Measurements from ENCODE around the gene USP7. TPM values are rescaled to one million over a fixed set of nuclear protein-coding genes. Genes with fewer than 3 reads are reported as not detected.

The USP7 gene
- polyA plus RNA-seq, 6 donors from 2014 or later: 4.4 to 21.5 (median 12.2) TPM

GRCh38 chr16:8943966-8944759 lies 19.5 kb downstream of the USP7 start:
- ATAC-seq (ENCODE audit: low read depth in 2 of 2) (peak; percentile 87 to 89), DNase-seq (peak; percentile 68)
- H3K4me1 Mint-ChIP-seq: peaks cover 88 to 99% (median 97%) of the 10 kb centered on the region in 3 donors
- peak overlapping the region; percentile 84 to 94 (median 91) for H3K4me3 Mint-ChIP-seq
- no peaks in the 10 kb centered on the region for H3K36me3 Mint-ChIP-seq
- H3K27me3 Mint-ChIP-seq: no peaks in the 10 kb centered on the region
- no peaks in the 10 kb centered on the region for H3K9me3 Mint-ChIP-seq
- peak overlapping the region; percentile 89 to 98 (median 97) for H3K27ac Mint-ChIP-seq

DNA sequence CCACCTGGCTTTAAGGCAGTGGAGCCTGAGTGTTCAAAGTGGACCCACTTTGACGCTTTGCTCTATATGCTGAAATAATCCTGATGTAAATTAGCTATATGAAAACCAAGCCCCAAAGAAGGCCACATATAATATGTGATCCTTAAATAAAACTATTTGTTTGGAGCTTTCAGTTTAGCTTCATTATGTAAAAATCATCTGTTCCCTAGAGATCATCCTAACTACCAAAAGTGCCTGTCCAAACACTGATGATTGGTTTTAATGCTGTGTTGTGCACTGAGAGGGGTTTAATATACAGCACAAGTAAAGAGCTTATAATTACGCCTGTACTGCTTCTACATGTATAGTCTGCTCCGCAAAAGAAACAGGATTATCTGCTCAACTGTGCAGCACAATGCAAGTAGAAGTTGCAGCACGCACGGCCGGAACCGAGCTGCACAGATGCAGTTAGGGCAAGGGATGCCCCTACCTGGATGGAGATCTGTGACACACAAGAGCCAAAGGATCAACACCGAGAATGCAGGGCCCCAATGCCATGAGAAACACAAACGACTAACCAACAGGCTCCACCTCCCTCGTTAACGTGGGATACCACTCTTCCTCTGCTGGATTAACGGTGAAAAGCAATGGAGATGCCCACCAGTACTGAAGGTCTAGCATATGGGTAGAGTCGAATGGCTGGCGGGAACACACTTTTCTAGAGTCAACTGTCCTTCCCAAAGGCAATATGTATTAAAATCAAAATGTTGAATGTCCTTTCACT lies 20.5 kb downstream of the USP7 start:
- Mint-ChIP-seq H3K4me3 (peak overlapping the region; percentile 22 to 94 (median 82)), H3K9me3 (no peaks in the 10 kb centered on the region), H3K27ac (peak overlapping the region; percentile 12 to 97 (median 74)), H3K4me1 (peaks cover 85 to 99% (median 97%) of the 10 kb centered on the region in 3 donors), H3K27me3 (no peaks in the 10 kb centered on the region), H3K36me3 (no peaks in the 10 kb centered on the region)
- no peak for DNase-seq
- no peak for ATAC-seq (ENCODE audit: low read depth in 2 of 2)

DNA sequence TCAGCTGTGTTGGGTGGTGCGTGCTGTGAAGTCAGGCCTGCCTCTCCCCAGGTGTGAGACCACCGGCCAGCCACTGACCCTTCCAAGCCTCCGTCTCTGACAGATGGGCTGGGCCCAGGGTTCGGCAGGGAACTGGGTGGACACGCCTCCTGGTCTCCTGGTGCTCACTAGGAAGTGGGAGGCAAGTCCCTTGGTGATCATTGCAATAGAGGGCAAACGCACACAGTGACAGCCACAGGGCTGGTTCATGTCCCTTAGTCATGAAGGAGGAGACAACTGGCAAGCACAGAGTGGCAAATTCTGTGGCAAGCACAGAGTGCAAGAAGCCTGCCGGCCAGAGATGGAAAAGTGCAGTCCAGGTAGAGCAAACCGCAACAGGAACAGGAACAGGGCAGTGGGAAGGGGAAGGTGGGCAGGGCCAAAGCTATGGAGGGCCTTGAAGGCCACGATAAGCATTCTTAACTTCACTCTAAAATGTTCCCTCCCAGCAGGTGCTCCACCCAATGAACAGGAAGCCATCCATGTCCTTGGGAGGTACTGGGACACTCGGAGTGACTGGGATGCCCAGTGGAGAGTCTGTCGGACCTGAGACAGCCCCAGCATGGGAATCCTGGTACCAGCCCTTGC lies 21.9 kb downstream of the USP7 start:
- Mint-ChIP-seq H3K4me1 (peaks cover 85 to 99% (median 97%) of the 10 kb centered on the region in 3 donors), H3K4me3 (peak overlapping the region in 7 of 8 donors; percentile 30 to 77 (median 59)), H3K27ac (peak overlapping the region in 4 of 6 donors; percentile 42 to 66 (median 52)), H3K36me3 (no peaks in the 10 kb centered on the region), H3K27me3 (no peaks in the 10 kb centered on the region), H3K9me3 (no peaks in the 10 kb centered on the region)
- ATAC-seq (ENCODE audit: low read depth in 2 of 2) (no peak), DNase-seq (no peak)

GRCh38 chr16:8937803-8938202 lies 25.9 kb downstream of the USP7 start:
- H3K4me3 Mint-ChIP-seq: peak overlapping the region in 4 of 8 donors; percentile 21 to 77 (median 53)
- no peaks in the 10 kb centered on the region for H3K27me3 Mint-ChIP-seq
- DNase-seq (no peak), ATAC-seq (ENCODE audit: low read depth in 2 of 2) (no peak)
- H3K27ac Mint-ChIP-seq: peak overlapping the region in 4 of 6 donors; percentile 11 to 94 (median 72)
- peaks cover 68 to 99% (median 87%) of the 10 kb centered on the region in 3 donors for H3K4me1 Mint-ChIP-seq
- H3K36me3 Mint-ChIP-seq: no peaks in the 10 kb centered on the region
- H3K9me3 Mint-ChIP-seq: no peaks in the 10 kb centered on the region

DNA sequence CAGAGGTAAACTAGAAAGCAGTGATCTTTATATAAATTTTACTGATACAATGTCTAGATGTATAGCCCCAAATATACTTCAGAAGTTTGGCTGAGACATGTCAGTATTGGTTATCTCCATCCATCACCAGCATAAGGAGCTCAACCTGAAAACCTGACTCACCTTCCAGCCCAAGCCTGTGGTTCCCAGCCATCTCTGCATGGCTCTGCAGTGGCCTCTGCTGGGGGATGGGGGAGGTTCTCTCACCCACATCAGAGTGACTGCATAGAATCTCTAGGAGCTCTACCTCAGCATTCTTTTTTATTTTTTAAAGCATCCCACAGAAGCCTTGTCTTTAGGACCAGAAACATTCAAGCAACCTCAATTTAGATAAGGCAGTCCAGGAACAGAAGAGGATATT lies 27.3 kb downstream of the USP7 start:
- ATAC-seq (ENCODE audit: low read depth in 2 of 2): peak; percentile 85 to 87
- peak overlapping the region in 5 of 6 donors; percentile 41 to 96 (median 83) for H3K27ac Mint-ChIP-seq
- H3K9me3 Mint-ChIP-seq: no peaks in the 10 kb centered on the region
- H3K4me3 Mint-ChIP-seq: peak overlapping the region; percentile 52 to 76 (median 64)
- H3K27me3 Mint-ChIP-seq: no peaks in the 10 kb centered on the region
- peak; percentile 44 for DNase-seq
- H3K36me3 Mint-ChIP-seq: no peaks in the 10 kb centered on the region
- peaks cover 71 to 100% (median 87%) of the 10 kb centered on the region in 3 donors for H3K4me1 Mint-ChIP-seq

DNA sequence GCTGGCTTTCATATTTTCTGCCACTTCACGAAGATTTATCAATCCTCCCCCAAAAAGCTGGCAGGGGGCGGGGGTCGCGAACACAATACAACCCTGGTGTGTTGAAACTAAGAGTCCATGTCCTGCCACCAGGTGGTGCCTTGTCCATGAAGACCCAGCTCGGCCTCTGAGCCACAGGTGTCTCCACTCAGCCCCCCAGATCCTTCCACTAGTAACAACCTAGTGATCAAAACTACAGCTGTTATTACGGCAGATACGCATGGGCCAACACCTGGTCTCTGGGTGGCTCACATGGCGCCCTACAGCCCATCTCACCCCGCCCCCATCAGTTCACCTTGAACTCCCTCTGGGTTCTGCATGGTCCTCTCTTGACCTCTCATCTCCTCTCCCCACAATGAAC lies 27.7 kb downstream of the USP7 start:
- Mint-ChIP-seq H3K27me3 (no peaks in the 10 kb centered on the region), H3K36me3 (no peaks in the 10 kb centered on the region), H3K9me3 (no peaks in the 10 kb centered on the region), H3K4me3 (peak overlapping the region in 7 of 8 donors; percentile 52 to 76 (median 61)), H3K27ac (peak overlapping the region in 5 of 6 donors; percentile 41 to 96 (median 83)), H3K4me1 (peaks cover 68 to 100% (median 87%) of the 10 kb centered on the region in 3 donors)
- ATAC-seq (ENCODE audit: low read depth in 2 of 2) (peak; percentile 67 to 70), DNase-seq (peak; percentile 46)

- Mint-ChIP-seq H3K27me3 (no peaks in the 10 kb centered on the region), H3K27ac (no peak overlapping the region)
These were observed 29.1 kb downstream of the USP7 start for GRCh38 chr16:8934601-8935000.

DNA sequence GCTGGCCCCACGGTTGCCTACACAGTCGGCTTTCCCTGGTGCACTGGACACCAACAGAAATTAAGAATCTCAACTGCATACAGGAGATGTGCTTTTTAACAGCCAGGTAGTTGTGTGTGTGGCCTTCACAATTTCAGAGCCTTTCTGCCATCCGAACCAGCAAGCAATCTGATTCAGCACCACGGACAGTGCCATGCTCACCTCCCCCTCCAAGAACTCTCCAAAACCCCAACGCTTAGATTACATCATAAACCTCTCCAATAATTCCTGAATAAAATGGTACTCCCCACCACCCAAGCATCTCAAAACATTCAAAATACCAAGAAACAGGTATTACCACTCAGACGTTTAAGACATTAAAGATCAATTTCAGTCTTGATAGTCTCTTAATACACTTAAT lies 31.8 kb downstream of the USP7 start:
- H3K9me3 Mint-ChIP-seq: no peaks in the 10 kb centered on the region
- no peak overlapping the region for H3K4me3 Mint-ChIP-seq
- H3K27ac Mint-ChIP-seq: peak overlapping the region in 3 of 6 donors; percentile 18 to 93 (median 40)
- H3K36me3 Mint-ChIP-seq: peaks cover 0 to 17% of the 10 kb centered on the region in 2 donors
- ATAC-seq (ENCODE audit: low read depth in 2 of 2) (no peak), DNase-seq (peak; percentile 29)
- H3K27me3 Mint-ChIP-seq: no peaks in the 10 kb centered on the region
- peaks cover 42 to 88% (median 67%) of the 10 kb centered on the region in 3 donors for H3K4me1 Mint-ChIP-seq

More at GRCh38 chr16:8934601-8935000, 29.1 kb downstream of the USP7 start:
- Mint-ChIP-seq H3K36me3 (peaks cover 0 to under 1% of the 10 kb centered on the region in 2 donors), H3K4me3 (peak overlapping the region in 2 of 8 donors; percentile 15 to 64), H3K4me1 (peaks cover 57 to 92% (median 73%) of the 10 kb centered on the region in 3 donors), H3K9me3 (no peaks in the 10 kb centered on the region)
- no peak for DNase-seq
- no peak for ATAC-seq (ENCODE audit: low read depth in 2 of 2)

DNA sequence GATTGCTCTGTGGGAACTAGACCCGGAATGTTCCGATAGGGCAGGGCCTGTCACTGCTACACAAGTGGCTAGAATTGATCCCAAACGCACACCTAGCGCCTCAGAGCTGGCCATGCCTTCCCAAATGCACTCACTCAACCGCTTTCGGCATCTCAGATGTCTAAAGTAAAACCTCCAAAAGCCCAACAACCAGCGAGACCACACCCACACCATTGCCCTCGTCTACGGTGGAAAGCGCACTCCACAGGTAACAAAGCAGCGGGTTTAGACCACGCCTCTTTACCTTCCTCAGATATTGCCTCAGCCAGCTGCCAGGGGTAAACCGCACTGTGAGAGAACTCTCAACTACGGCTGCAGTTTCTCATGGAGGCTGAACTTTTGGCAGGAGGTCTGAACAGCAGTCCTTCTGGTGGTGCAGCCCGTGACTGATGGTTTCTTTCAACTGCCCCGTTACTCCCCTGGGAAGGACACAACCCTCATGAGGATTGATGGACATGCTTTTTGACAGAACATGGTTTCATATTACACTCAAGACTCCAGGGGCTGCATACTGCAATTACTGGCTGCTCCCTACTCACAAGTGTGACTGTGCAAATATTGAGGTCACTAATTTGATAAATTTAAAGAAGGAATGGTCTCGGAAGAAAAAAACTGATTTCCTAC lies 34.5 kb downstream of the USP7 start:
- peak overlapping the region in 1 of 6 donors; percentile 51 for H3K27ac Mint-ChIP-seq
- no peak for ATAC-seq (ENCODE audit: low read depth in 2 of 2)
- H3K9me3 Mint-ChIP-seq: no peaks in the 10 kb centered on the region
- peaks cover 0 to 24% of the 10 kb centered on the region in 2 donors for H3K36me3 Mint-ChIP-seq
- H3K4me3 Mint-ChIP-seq: no peak overlapping the region
- no peak for DNase-seq
- no peaks in the 10 kb centered on the region for H3K27me3 Mint-ChIP-seq
- peaks cover 27 to 78% (median 51%) of the 10 kb centered on the region in 3 donors for H3K4me1 Mint-ChIP-seq

GRCh38 chr16:8928467-8928957 lies 35.2 kb downstream of the USP7 start:
- no peaks in the 10 kb centered on the region for H3K9me3 Mint-ChIP-seq
- no peak overlapping the region for H3K27ac Mint-ChIP-seq
- DNase-seq (no peak), ATAC-seq (ENCODE audit: low read depth in 2 of 2) (no peak)
- no peaks in the 10 kb centered on the region for H3K27me3 Mint-ChIP-seq
- H3K4me3 Mint-ChIP-seq: no peak overlapping the region
- H3K36me3 Mint-ChIP-seq: peaks cover 0 to 25% of the 10 kb centered on the region in 2 donors
- peaks cover 27 to 75% (median 53%) of the 10 kb centered on the region in 3 donors for H3K4me1 Mint-ChIP-seq

DNA sequence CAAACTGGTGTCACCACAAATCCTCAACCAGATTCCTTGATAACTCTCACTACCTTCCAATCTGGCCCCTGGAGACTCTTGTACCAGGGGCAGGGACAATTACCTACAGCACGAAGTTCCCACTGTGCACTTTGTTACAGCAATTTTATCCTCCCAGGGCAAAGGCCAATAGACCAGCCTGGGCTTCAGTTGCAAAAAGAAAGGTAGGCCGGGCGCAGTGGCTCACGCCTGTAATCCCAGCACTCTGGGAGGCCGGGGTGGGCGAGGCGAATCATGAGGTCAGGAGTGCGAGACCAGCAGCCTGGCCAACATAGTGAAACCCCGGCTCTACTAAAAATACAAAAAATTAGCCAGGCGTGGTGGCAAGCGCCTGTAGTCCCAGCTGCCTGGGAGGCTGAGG lies 36.9 kb downstream of the USP7 start:
- peaks cover 0 to 25% of the 10 kb centered on the region in 2 donors for H3K36me3 Mint-ChIP-seq
- no peak overlapping the region for H3K4me3 Mint-ChIP-seq
- ATAC-seq (ENCODE audit: low read depth in 2 of 2) (no peak), DNase-seq (no peak)
- H3K27ac Mint-ChIP-seq: peak overlapping the region in 3 of 6 donors; percentile 12 to 39 (median 37)
- H3K9me3 Mint-ChIP-seq: no peaks in the 10 kb centered on the region
- no peaks in the 10 kb centered on the region for H3K27me3 Mint-ChIP-seq
- H3K4me1 Mint-ChIP-seq: peaks cover 18 to 61% (median 46%) of the 10 kb centered on the region in 3 donors

DNA sequence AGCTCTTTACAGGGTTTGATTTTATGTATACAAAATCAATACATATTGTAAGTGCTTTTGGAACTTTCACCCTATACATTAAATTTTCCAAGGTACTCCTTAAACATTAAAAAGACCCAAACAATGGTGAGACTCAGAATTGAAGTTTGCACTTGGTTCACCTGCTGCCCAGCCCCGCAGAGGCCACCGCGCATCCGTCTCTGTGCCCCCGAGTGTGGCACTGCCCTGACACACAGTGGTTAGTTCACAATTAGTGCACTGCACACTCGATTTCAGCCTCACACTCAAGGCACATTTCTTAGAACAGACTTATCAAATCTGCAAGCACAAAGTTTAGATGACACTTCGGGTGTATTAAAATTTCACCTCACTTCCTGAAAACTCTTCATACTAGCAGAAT lies 38.3 kb downstream of the USP7 start:
- H3K4me3 Mint-ChIP-seq: no peak overlapping the region
- H3K27me3 Mint-ChIP-seq: no peaks in the 10 kb centered on the region
- H3K27ac Mint-ChIP-seq: peak overlapping the region in 2 of 6 donors; percentile 38 to 47
- H3K36me3 Mint-ChIP-seq: peaks cover 0 to 25% of the 10 kb centered on the region in 2 donors
- no peak for ATAC-seq (ENCODE audit: low read depth in 2 of 2)
- no peak for DNase-seq
- H3K4me1 Mint-ChIP-seq: peaks cover 14 to 51% (median 37%) of the 10 kb centered on the region in 3 donors
- H3K9me3 Mint-ChIP-seq: no peaks in the 10 kb centered on the region
